OCI-LY1 (cell line): ENCODE measurements around the gene GOLGA8J.

ENCODE experiments used
- H2AFZ ChIP-seq: fragments of 200-600 bp; sonication (generic), shearing (Covaris generic); 2 replicates; pipeline ENCODE4 v1.6.0; 2014; ENCODE audit warnings: antibody characterized with exemption, mild to moderate bottlenecking, low read length
- H3F3A ChIP-seq: fragments of 200-600 bp; sonication (generic), shearing (Covaris generic); 2 replicates; pipeline ENCODE4 v1.6.0; 2014; ENCODE audit warnings: mild to moderate bottlenecking, antibody characterized with exemption, low read length, moderate library complexity; ENCODE audit not compliant: insufficient read depth
- H3K27ac ChIP-seq: fragments of 200-600 bp; sonication (generic); 2 replicates; pipeline ENCODE4 v1.5.1; 2014; ENCODE audit warnings: low read length, mixed run types, mild to moderate bottlenecking, low read depth; ENCODE audit not compliant: poor library complexity, severe bottlenecking
- H3K27me3 ChIP-seq: fragments of 200-600 bp; sonication (generic); 2 replicates; pipeline ENCODE4 v1.6.0; 2014; ENCODE audit warnings: antibody characterized with exemption, mild to moderate bottlenecking, low read length, moderate library complexity; ENCODE audit not compliant: insufficient read depth
- H3K36me3 ChIP-seq: fragments of 200-600 bp; sonication (generic); 2 replicates; pipeline ENCODE4 v1.6.1; 2014; ENCODE audit warnings: mild to moderate bottlenecking, antibody characterized with exemption, low read length, moderate library complexity, mixed read lengths; ENCODE audit not compliant: insufficient read depth
- H3K4me1 ChIP-seq: fragments of 200-600 bp; sonication (generic); 2 replicates; pipeline ENCODE4 v1.5.1; 2014; ENCODE audit warnings: mild to moderate bottlenecking, low read length, moderate library complexity; ENCODE audit not compliant: insufficient read depth, severe bottlenecking
- H3K4me2 ChIP-seq: fragments of 200-600 bp; sonication (generic), shearing (Covaris generic); 2 replicates; pipeline ENCODE4 v1.6.1; 2014; ENCODE audit warnings: low read length
- H3K4me3 ChIP-seq: fragments of 200-600 bp; sonication (generic); 2 replicates; pipeline ENCODE4 v1.5.1; 2014; ENCODE audit warnings: low read length, low read depth, mild to moderate bottlenecking, mixed read lengths; ENCODE audit not compliant: poor library complexity, severe bottlenecking
- H3K79me2 ChIP-seq: fragments of 200-600 bp; shearing (Covaris generic); 2 replicates; pipeline ENCODE4 v1.6.1; 2016; ENCODE audit warnings: mixed run types, low read length, mixed read lengths; ENCODE audit not compliant: insufficient read depth
- H3K9ac ChIP-seq: fragments of 200-600 bp; sonication (generic), shearing (Covaris generic); 2 replicates; pipeline ENCODE4 v1.6.1; 2014; ENCODE audit warnings: mild to moderate bottlenecking, low read length, mixed read lengths
- H3K9me2 ChIP-seq: fragments of 200-600 bp; sonication (generic), shearing (Covaris generic); 2 replicates; pipeline ENCODE4 v1.6.1; 2014; ENCODE audit warnings: low read depth, mild to moderate bottlenecking, low read length, mixed read lengths
- H3K9me3 ChIP-seq: fragments of 200-600 bp; shearing (Covaris generic); 2 replicates; pipeline ENCODE4 v1.6.1; 2014; ENCODE audit warnings: low read length, mixed read lengths
- H4K20me1 ChIP-seq: fragments of 200-600 bp; sonication (generic), shearing (Covaris generic); 2 replicates; pipeline ENCODE4 v1.6.0; 2016; ENCODE audit warnings: mild to moderate bottlenecking, low read length; ENCODE audit not compliant: insufficient read depth
- CTCF ChIP-seq: fragments of 200-600 bp; sonication (generic), shearing (Covaris generic); IDR thresholded peaks from 2 replicates; pipeline ENCODE4 v1.5.1; 2017; ENCODE audit warnings: mild to moderate bottlenecking, antibody characterized with exemption, low read length, moderate library complexity, mixed read lengths
- EZH2 ChIP-seq: fragments of 200-600 bp; sonication (generic), shearing (Covaris generic); IDR thresholded peaks from 2 replicates; pipeline ENCODE4 v1.8.0; 2017; ENCODE audit warnings: borderline replicate concordance, mixed run types, mild to moderate bottlenecking, antibody characterized with exemption, low read length, moderate library complexity, mixed read lengths

GOLGA8J gene

DNA sequence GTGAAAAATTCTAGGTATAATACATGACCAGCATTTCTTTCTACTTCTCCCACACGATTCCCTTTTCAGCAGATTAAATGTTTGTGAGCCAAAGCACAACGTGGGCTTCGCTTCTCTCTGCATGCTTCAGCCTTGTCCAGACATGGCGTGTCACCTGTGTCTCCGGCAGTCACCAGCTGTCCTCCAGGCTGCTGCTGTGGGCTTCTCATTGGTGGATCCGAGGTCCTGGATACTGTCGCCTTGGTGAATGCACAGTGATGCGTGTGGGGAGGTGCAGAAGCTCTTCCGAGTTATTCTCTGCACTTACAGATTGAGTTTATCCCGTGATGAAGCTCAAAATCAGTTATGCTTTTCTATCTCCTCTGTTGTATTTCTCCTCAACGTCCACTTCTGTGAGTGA, 23.0 kb upstream of the GOLGA8J start:
- Histone ChIP-seq H3K79me2 (no peaks in the 10 kb centered on the region), H3K27me3 (no peaks in the 10 kb centered on the region)

GRCh38 chr15:30062881-30063280, 19.9 kb upstream of the GOLGA8J start:
- Histone ChIP-seq H3K79me2 (no peaks in the 10 kb centered on the region), H3F3A (no peaks in the 10 kb centered on the region), H3K4me2 (no peak overlapping the region), H3K9ac (no peak overlapping the region), H3K36me3 (no peaks in the 10 kb centered on the region), H3K27me3 (no peaks in the 10 kb centered on the region), H2AFZ (no peak overlapping the region), H3K9me3 (no peaks in the 10 kb centered on the region), H3K27ac (no peak overlapping the region), H4K20me1 (no peaks in the 10 kb centered on the region), H3K4me3 (no peak overlapping the region), H3K9me2 (no peaks in the 10 kb centered on the region), H3K4me1 (no peaks in the 10 kb centered on the region)
- no peak for TF ChIP-seq CTCF
- no peak for TF ChIP-seq EZH2

More for the DNA sequence above, 23.0 kb upstream of the GOLGA8J start:
- no peak overlapping the region for H3K4me3 ChIP-seq
- H3K27ac ChIP-seq = no peak overlapping the region
- H3K9me3 ChIP-seq = no peaks in the 10 kb centered on the region
- no peak overlapping the region for H3K4me2 ChIP-seq
- no peak for TF ChIP-seq EZH2
- no peak overlapping the region for H2AFZ ChIP-seq
- H3K9me2 ChIP-seq = no peaks in the 10 kb centered on the region
- no peaks in the 10 kb centered on the region for H3F3A ChIP-seq
- H4K20me1 ChIP-seq = no peaks in the 10 kb centered on the region
- no peak overlapping the region for H3K9ac ChIP-seq
- H3K36me3 ChIP-seq = no peaks in the 10 kb centered on the region
- no peaks in the 10 kb centered on the region for H3K4me1 ChIP-seq

DNA sequence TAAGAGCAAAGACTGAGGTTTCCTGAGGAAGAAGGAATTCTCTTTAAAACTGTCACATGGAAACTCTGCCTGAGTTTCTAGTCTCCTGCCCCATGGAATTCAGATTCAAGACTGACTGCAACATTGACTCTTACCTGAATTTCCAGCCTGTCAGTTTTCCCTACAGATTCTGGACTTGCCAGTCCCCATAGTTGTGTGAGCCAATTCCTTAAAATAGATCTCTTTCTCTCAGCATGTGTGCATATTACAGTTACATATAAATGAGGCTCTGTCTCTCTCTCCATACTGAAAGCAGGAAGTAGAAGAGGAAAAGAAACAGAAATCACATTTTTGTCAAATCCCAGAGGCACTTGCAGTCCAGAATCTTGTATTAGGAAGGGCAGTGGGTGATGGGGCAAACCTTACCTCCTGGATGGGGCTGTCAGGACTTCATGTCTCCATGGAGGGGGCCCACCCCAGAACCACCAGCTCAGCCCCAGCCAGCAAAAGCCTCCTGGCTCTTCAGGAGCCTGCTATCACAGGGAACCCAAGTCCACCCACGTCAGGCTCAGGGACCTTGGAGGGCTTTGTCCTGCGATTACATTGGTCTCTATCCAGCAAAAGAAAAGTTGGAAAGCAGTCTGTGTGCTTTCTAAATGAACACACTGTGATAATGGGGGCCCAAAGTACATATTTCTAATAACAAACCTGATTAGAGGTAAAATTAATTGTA, 18.8 kb upstream of the GOLGA8J start:
- Histone ChIP-seq H3K9me3 (no peaks in the 10 kb centered on the region), H3F3A (no peaks in the 10 kb centered on the region), H3K79me2 (no peaks in the 10 kb centered on the region), H3K9me2 (no peaks in the 10 kb centered on the region), H3K36me3 (no peaks in the 10 kb centered on the region), H4K20me1 (no peaks in the 10 kb centered on the region), H3K27me3 (no peaks in the 10 kb centered on the region), H3K4me2 (no peak overlapping the region), H2AFZ (no peak overlapping the region), H3K4me1 (no peaks in the 10 kb centered on the region), H3K27ac (no peak overlapping the region), H3K9ac (no peak overlapping the region), H3K4me3 (no peak overlapping the region)
- no peak for TF ChIP-seq EZH2
- no peak for TF ChIP-seq CTCF
